ENCODE results near the gene ZSCAN2.
"Not testable (repeated sequence)": the region's sequence is repeated elsewhere in the genome, so short reads cannot be mapped to it uniquely, and the experiment has no call there.

Gene ZSCAN2

GRCh38 chr15:84638103-84638502, 37.3 kb downstream of the ZSCAN2 start:
- DNase-seq (ENCODE audit: low read depth in 2 of 2), result no peak

DNA sequence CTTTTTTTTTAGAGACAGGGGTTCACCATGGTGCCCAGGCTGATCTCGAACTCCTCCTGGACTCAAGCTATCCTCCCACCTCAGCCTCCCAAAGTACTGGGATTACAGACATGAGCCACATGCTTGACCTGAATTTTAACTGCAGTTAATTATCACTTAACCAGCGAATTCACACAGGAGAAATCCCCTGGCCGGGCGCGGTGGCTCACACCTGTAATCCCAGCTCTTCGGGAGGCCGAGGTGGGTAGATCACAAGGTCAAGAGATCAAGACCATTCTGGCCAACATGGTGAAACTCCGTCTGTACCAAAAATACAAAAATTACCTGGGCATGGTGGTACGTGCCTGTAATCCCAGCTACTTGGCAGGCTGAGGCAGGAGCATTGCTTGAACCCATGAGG, 41.1 kb downstream of the ZSCAN2 start:
- not testable (repeated sequence) for DNase-seq (ENCODE audit: low read depth in 2 of 2)

DNA sequence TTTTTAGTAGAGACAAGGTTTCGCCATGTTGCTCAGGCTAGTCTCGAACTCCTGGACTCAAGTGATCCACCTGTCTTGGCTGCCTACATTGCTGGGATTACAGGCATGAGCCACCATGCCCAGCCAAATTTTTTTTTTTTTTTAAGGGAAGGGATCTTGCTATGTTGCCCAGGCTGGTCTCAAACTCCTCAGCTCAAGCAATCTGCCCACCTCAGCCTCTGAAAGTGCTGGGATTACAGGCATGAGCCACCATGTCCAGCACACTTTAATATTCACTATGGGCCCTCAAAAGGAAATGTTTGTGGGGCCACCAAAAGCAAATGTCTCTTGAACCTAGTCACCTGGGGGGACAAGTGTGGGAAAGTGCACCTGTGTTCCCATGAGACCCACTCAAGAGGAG, 41.8 kb downstream of the ZSCAN2 start:
- not testable (repeated sequence) for DNase-seq (ENCODE audit: low read depth in 2 of 2)

- DNase-seq (ENCODE audit: low read depth in 2 of 2), result no peak
These were observed 43.0 kb downstream of the ZSCAN2 start for GRCh38 chr15:84643838-84644237.

DNA sequence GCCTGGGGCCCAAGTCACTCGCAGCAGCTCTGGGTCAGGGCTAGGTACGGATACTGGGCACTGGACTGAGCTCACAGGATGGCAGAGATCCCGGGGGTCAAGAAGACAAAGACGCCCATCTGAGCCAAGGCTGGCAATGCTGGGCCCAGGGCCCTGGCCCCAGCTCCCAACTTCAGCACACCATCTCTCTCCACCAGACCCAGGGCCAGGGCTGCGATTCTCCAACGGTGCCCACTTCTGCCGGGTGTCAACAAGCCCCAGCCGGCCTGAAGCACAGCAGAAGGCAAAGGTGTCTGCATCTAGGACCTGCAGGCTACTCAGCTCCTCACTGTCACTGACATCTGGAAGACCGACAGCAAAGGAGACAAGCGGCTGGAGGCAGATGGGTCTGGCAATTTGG, 44.7 kb downstream of the ZSCAN2 start:
- no peak for DNase-seq (ENCODE audit: low read depth in 2 of 2)

DNA sequence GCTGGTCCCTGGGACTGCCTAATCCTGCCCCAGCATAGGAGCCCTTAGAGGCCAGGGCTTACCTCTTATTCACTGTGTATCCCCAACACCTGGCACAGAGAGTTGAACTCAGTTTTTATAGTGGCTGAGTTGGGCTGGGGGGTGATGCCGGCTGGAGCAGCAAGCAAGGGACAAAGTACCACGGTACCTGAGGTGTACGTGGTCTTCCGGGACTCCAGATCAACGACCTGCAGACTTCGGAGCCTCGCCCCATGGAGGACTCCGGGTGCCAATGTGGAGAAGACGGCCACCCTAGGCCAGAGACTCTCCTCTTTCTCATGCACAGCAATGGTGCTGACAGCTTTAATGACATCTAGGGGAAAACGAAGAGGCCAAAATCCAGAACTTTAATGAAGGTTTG, 45.2 kb downstream of the ZSCAN2 start:
- DNase-seq (ENCODE audit: low read depth in 2 of 2), result no peak

DNA sequence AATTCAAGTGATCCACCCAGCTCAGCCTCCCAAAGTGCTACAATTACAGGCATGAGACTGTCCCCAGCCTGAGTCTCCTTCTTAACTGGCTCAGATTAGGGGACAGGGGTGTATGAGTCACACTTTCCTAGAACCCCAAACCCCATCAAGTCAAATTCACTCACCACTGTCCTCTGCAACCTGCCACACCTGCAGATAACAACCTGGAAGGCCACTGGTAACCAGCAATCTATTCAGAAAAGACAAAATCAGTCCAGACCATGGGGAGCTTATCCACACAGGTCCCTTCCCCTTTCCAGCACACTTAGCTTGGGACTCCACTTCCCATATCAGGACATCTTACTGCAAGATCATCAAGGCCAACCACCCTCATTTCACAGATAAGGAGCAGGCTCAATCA, 46.9 kb downstream of the ZSCAN2 start:
- DNase-seq (ENCODE audit: low read depth in 2 of 2), result no peak

GRCh38 chr15:84648539-84648938, 47.7 kb downstream of the ZSCAN2 start:
- DNase-seq (ENCODE audit: low read depth in 2 of 2), result no peak

DNA sequence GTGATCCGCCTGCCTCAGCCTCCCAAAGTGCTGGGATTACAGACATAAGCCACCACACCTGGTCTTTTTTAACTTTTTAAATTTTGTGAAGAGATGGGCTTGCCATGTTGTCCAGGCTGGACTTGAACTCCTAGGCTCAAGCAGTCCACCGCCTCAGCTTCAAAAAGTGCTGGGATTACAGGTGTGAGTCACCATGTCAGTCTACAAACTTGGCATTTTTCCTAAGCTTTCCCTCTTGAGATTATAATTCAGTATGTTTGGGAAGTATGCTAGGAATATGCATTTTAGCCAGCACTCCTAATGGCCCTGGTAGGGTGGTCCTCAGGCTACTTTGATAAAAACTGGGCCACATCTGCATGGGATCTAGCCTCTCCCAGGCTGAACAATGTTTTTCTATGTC, 48.9 kb downstream of the ZSCAN2 start:
- no peak for DNase-seq (ENCODE audit: low read depth in 2 of 2)

DNA sequence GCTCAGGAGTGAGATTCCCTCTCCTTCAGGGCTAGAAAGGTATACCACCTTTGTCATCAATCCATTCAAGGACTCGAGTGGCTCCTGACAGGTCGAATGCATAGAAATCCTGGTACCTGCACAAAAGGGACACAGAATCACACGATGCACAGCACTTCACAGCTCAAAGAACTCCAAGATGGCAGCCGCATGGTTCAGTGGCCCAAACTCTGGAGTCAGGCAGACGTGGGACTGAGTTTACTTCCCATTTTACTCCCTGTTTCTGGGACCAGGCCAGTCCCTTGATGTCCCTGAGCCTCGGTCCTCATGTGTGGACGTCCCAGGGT, 52.7 kb downstream of the ZSCAN2 start:
- DNase-seq (ENCODE audit: low read depth in 2 of 2), result no peak

- peak; percentile 91 to 96 for DNase-seq (ENCODE audit: low read depth in 2 of 2)
These were observed 53.3 kb downstream of the ZSCAN2 start, which contains the start of gene WDR73 for GRCh38 chr15:84653910-84654688. Gene WDR73 (minus strand): TSS chr15:84654283. CDS start chr15:84654274, 9 bp downstream.

- DNase-seq (ENCODE audit: low read depth in 2 of 2), result peak; percentile 64 to 77
These were observed 54.1 kb downstream of the ZSCAN2 start for GRCh38 chr15:84654689-84655453.

- no peak for DNase-seq (ENCODE audit: low read depth in 2 of 2)
These were observed 56.2 kb downstream of the ZSCAN2 start for GRCh38 chr15:84656972-84657371.

- no peak for DNase-seq (ENCODE audit: low read depth in 2 of 2)
These were observed 56.9 kb downstream of the ZSCAN2 start for GRCh38 chr15:84657748-84658079.

GRCh38 chr15:84658080-84658787, 57.4 kb downstream of the ZSCAN2 start, which contains the start of gene NMB:
Gene NMB (minus strand): TSS chr15:84658199. CDS start chr15:84658152, 47 bp downstream.
- DNase-seq (ENCODE audit: low read depth in 2 of 2), result peak; percentile 59 to 76

DNA sequence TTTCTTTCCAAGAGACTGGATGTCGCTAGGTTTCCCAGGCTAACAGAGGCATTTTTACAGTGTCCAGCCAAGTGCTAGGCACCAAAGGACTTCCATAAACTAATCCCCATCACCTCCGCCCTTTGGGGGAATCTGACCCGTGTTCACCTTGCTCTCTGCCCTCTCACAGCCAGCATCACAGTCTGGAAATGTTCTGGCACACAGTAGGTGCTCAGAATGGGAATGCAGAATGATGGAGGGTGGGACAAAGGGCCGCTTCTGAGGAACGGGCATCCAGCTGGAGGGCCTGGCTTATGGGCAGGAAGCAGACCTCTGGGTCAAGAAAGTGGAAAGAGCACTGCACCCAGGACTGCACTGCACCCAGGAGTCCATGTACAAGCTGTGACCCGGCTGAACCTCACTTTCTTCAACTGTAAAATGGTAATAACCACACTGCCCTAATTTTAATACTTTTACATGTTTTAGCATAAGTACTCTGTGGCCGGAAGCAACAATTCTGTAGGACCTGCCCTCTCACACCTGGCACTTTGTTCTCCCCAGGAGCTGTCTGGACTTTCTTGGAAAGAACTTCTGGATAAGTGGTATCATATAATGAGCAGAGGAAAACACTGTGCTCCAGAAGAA, 58.1 kb downstream of the ZSCAN2 start:
- DNase-seq (ENCODE audit: low read depth in 2 of 2), result no peak

GRCh38 chr15:84659904-84660781, 59.3 kb downstream of the ZSCAN2 start:
- no peak for DNase-seq (ENCODE audit: low read depth in 2 of 2)

GRCh38 chr15:84661001-84661400, 60.2 kb downstream of the ZSCAN2 start:
- no peak for DNase-seq (ENCODE audit: low read depth in 2 of 2)

- no peak for DNase-seq (ENCODE audit: low read depth in 2 of 2)
These were observed 65.6 kb downstream of the ZSCAN2 start for GRCh38 chr15:84666373-84666772.

DNA sequence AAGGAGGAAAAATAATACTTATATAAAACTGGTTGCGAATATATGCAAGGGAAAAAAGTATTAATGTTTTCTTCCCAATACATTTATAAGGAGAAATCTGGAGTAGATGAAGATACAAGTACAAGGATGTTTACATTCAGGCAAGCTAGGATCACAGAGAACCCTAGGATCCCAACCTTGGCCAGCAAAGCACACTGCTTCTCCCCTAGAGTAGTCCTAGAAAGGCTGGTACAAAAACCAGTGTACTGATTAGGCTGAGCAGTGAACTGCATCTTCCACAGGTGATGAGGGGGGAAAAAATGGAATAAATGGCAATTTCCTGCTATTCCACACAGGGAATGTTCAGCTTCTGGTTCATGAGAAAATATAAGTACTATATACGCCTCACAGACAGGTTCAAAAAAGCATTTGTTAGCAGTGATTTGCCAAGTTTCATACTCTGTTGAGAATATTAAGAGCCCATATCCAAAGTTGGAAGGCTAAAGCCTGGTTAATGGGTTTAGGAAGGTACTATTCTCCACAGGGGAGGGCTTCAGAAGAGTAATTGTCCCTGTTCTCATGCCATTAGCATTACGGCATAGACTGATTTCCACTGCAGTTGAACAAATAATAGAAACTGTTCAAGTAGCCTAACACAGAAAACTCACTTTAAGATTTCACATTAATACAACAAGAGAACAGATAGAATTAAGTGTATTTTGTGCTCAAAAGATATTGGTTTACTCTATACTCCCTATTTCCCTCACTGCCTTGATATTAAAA, 67.6 kb downstream of the ZSCAN2 start:
- no peak for DNase-seq (ENCODE audit: low read depth in 2 of 2)

Measured in stimulated activated CD4-positive, alpha-beta T cell treated with anti-CD3 and anti-CD28 coated beads, Interleukin-15, amount 100 ng/mL, for 48 hours (primary cell).